Calu3 (cell line): ENCODE results near the gene IGSF6. TPM values are rescaled to one million over a fixed set of nuclear protein-coding genes. Genes with fewer than 3 reads are reported as not detected.
"Not testable (repeated sequence)": the region's sequence is repeated elsewhere in the genome, so short reads cannot be mapped to it uniquely, and the experiment has no call there.

Experiments
- BruUV-seq: library from RNA; stranded (reverse); fragments of 400-500 nt; replicated peaks from 2 replicates; lab custom pipeline; 2021; lab: Mats Ljungman, UMichigan
- CTCF ChIA-PET: fragments of 300-600 bp; sonication (Branson Sonifier 250); formaldehyde crosslinking; loops from one replicate; lab custom pipeline; 2022; ENCODE audit warnings: antibody characterized with exemption; lab: Charles Lee
- DNase-seq: peaks from one replicate; pipeline ENCODE4 v3.0.0; 2022
- H3K27ac Mint-ChIP-seq: one replicate; pipeline ENCODE4 v1.8.0; 2022; ENCODE audit warnings: mixed read lengths; ENCODE audit not compliant: unreplicated experiment
- H3K27me3 Mint-ChIP-seq: one replicate; pipeline ENCODE4 v1.8.0; 2022; ENCODE audit warnings: mixed read lengths; ENCODE audit not compliant: unreplicated experiment
- H3K36me3 Mint-ChIP-seq: one replicate; pipeline ENCODE4 v1.8.0; 2022; ENCODE audit warnings: mild to moderate bottlenecking, moderate library complexity, mixed read lengths; ENCODE audit not compliant: insufficient read depth, unreplicated experiment
- H3K4me1 Mint-ChIP-seq: one replicate; pipeline ENCODE4 v1.8.0; 2022; ENCODE audit warnings: mild to moderate bottlenecking, low read depth, mixed read lengths; ENCODE audit not compliant: unreplicated experiment
- H3K4me3 Mint-ChIP-seq: one replicate; pipeline ENCODE4 v1.8.0; 2022; ENCODE audit warnings: mild to moderate bottlenecking, low read depth, moderate library complexity, mixed read lengths; ENCODE audit not compliant: unreplicated experiment
- H3K9me3 Mint-ChIP-seq: one replicate; pipeline ENCODE4 v1.8.0; 2022; ENCODE audit warnings: low read depth, mixed read lengths; ENCODE audit not compliant: unreplicated experiment
- intact Hi-C: fragments of 100-400 bp; cut with micrococcal nuclease; formaldehyde crosslinking; loops from one replicate; pipeline ENCODE4 v1.10.0; 2022; ENCODE audit not compliant: unreplicated experiment
- total RNA-seq: library from RNA; stranded (reverse); gene quantifications from 2 replicates; pipeline ENCODE4 v1.2.3, GENCODE V29; 2022
- TF ChIP-seq, protein P1 (sequence below): fragments of 200-600 bp; IDR thresholded peaks from one replicate; pipeline ENCODE4 v1.8.0; 2022; ENCODE audit warnings: antibody characterized with exemption; ENCODE audit not compliant: unreplicated experiment

The IGSF6 gene
- total RNA-seq, 1 experiment from 2014 or later = not detected

DNA sequence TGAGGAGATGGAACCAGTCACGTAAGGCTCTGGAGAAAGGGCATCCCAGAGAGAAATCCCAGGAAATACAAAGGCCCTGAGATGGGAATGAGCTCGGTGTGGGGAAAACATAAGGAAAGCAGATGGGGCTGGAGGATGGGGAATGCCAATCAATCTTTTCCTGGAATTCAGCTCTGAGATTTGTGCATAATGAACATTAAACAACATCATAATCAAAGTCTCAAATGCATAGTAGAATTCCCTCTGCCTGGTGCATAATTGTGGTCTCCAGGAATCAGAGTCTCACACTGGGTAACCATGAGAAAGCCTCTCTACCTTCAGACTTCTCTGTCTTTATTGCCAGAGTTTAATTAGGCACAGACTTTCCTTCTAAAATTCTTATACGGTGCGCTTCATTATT, 42.2 kb upstream of the IGSF6 start:
- no peak overlapping the region for H3K27ac Mint-ChIP-seq
- TF ChIP-seq, protein P1, sequence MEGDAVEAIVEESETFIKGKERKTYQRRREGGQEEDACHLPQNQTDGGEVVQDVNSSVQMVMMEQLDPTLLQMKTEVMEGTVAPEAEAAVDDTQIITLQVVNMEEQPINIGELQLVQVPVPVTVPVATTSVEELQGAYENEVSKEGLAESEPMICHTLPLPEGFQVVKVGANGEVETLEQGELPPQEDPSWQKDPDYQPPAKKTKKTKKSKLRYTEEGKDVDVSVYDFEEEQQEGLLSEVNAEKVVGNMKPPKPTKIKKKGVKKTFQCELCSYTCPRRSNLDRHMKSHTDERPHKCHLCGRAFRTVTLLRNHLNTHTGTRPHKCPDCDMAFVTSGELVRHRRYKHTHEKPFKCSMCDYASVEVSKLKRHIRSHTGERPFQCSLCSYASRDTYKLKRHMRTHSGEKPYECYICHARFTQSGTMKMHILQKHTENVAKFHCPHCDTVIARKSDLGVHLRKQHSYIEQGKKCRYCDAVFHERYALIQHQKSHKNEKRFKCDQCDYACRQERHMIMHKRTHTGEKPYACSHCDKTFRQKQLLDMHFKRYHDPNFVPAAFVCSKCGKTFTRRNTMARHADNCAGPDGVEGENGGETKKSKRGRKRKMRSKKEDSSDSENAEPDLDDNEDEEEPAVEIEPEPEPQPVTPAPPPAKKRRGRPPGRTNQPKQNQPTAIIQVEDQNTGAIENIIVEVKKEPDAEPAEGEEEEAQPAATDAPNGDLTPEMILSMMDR = no peak
- DNase-seq = no peak
- BruUV-seq = no TSS peak
- no peak overlapping the region for H3K4me3 Mint-ChIP-seq
- H3K4me1 Mint-ChIP-seq = no peaks in the 10 kb centered on the region
- no peaks in the 10 kb centered on the region for H3K36me3 Mint-ChIP-seq
- intact Hi-C loops = no loop called here
- H3K9me3 Mint-ChIP-seq = no peaks in the 10 kb centered on the region
- peaks cover 24% of the 10 kb centered on the region for H3K27me3 Mint-ChIP-seq
- CTCF ChIA-PET = no interaction called here

DNA sequence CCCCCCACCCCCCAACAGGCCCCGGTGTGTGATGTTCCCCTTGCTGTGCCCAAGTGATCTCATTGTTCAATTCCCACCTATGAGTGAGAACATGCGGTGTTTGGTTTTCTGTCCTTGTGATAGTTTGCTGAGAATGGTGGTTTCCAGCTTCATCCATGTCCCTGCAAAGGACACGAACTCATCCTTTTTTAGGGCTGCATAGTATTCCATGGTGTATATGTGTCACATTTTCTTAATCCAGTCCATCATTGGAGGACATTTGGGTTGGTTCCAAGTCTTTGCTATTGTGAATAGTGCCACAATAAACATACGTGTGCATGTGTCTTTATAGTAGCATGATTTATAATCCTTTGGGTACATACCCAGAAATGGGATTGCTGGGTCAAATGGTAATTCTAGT, 38.6 kb upstream of the IGSF6 start:
- DNase-seq, H3K36me3 Mint-ChIP-seq, intact Hi-C loops, H3K9me3 Mint-ChIP-seq, H3K4me3 Mint-ChIP-seq, H3K4me1 Mint-ChIP-seq, BruUV-seq, H3K27ac Mint-ChIP-seq: not testable (repeated sequence)
- CTCF ChIA-PET = interaction anchor here (0.8 kb wide), 1 partner anchor 26 kb away, joined by 3 read pairs; no protein-coding TSS in a partner anchor
- H3K27me3 Mint-ChIP-seq = peaks cover 49% of the 10 kb centered on the region

DNA sequence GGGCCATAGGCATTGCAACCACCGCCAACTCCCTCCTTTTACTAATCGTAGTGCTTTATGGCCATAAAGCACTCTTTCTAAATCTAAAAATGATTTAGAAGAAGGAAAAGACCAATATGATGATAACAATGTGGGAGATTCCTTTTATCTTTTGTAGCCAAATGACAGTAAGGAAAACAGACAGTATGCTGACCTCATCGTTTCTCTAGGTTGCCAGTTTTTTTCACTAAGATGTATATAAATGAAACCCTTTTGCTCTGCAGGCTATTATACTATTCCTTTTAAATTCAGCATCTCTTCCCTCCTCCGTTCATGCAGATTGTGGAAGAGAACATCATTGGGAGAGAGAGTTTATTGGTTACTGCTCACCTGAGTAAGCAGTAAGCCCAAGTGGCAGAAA, 36.7 kb upstream of the IGSF6 start:
- intact Hi-C loops = no loop called here
- CTCF ChIA-PET = no interaction called here
- no peak for DNase-seq

DNA sequence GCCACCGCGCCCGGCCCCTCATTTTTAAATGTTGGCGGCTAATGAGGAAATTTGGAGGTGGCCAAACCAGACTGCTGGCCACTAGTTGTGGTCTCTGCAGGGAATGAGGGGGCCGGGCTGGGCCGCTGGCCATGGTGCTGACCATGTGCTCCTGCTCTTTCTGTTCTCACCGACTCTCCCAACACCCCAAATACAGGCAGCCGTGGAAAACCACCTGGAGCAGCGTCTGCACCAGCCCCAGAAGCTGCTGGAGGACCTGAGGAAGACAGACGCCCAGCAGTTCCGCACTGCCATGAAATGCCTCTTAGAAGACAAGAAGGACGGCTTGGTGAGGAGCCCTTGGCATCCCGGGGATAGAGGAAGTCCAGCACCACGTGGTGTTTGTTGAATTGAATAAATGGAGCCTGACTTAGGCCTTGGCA, 32.6 kb upstream of the IGSF6 start:
- Mint-ChIP-seq H3K4me3 (no peak overlapping the region), H3K27me3 (peaks cover 52% of the 10 kb centered on the region), H3K36me3 (no peaks in the 10 kb centered on the region), H3K27ac (no peak overlapping the region), H3K9me3 (no peaks in the 10 kb centered on the region), H3K4me1 (no peaks in the 10 kb centered on the region)
- CTCF ChIA-PET = no interaction called here
- BruUV-seq = no TSS peak
- TF ChIP-seq, protein P1 = no peak
- DNase-seq = no peak
- intact Hi-C loops = no loop called here

More for the DNA sequence above, 36.7 kb upstream of the IGSF6 start:
- H3K4me3 Mint-ChIP-seq = no peak overlapping the region
- H3K4me1 Mint-ChIP-seq = no peaks in the 10 kb centered on the region
- H3K27me3 Mint-ChIP-seq = peaks cover 43% of the 10 kb centered on the region
- TF ChIP-seq, protein P1 = no peak
- no peaks in the 10 kb centered on the region for H3K36me3 Mint-ChIP-seq
- no TSS peak for BruUV-seq
- H3K27ac Mint-ChIP-seq = no peak overlapping the region
- H3K9me3 Mint-ChIP-seq = no peaks in the 10 kb centered on the region

DNA sequence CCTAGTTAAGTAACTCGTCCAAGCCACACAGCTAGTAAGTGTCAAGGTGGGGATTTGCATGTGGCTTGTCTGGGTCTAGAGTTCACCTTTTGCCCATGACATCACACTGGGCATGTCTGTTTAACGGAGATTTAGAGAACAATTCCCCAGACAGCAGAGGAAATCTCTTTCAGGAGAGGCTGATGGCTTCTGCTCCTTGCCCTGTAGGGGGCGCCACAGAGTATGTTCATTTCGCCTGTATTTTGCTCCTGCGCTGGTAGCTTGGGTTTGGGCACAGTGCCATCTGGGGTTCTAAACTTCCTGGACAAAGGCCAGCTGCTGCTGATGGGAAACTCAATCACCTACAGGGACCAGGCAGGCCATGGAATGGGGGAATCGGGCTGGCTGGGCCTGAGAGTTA, 31.8 kb upstream of the IGSF6 start:
- Mint-ChIP-seq H3K27me3 (peaks cover 44% of the 10 kb centered on the region), H3K9me3 (no peaks in the 10 kb centered on the region), H3K4me3 (no peak overlapping the region), H3K4me1 (no peaks in the 10 kb centered on the region), H3K27ac (no peak overlapping the region), H3K36me3 (no peaks in the 10 kb centered on the region)
- BruUV-seq = no TSS peak
- TF ChIP-seq, protein P1 = peak; percentile 77
- CTCF ChIA-PET = no interaction called here
- intact Hi-C loops = no loop called here
- peak; percentile 51 for DNase-seq
